Muscle of leg (tissue), 11 donors: ENCODE measurements around the gene EXOC4. TPM values are rescaled to one million over a fixed set of nuclear protein-coding genes. Genes with fewer than 3 reads are reported as not detected.
A peak's percentile ranks its signal among the peaks of the same experiment; 100 is the strongest.

Experiments used
- DNase-seq: peaks from one replicate; pipeline ENCODE4 v3.0.0; 2013
- H3K27ac ChIP-seq: one replicate; pipeline ENCODE4 v1.5.1; 2013; ENCODE audit warnings: mild to moderate bottlenecking, low read length, control low read depth
- H3K27me3 ChIP-seq: one replicate; pipeline ENCODE4 v1.6.1; 2013; ENCODE audit warnings: low read length; ENCODE audit not compliant: control insufficient read depth, insufficient read depth
- H3K36me3 ChIP-seq: one replicate; pipeline ENCODE4 v1.6.1; 2013; ENCODE audit warnings: low read length; ENCODE audit not compliant: control insufficient read depth, insufficient read depth
- H3K4me1 ChIP-seq: one replicate; pipeline ENCODE4 v1.6.1; 2013; ENCODE audit warnings: low read length; ENCODE audit not compliant: control insufficient read depth, insufficient read depth
- H3K4me3 ChIP-seq: one replicate; pipeline ENCODE4 v1.5.1; 2013; ENCODE audit warnings: low read length, control low read depth
- H3K9me3 ChIP-seq: replicated peaks from 2 replicates; pipeline ENCODE4 v1.6.1; 2013; ENCODE audit warnings: low read depth, low read length; ENCODE audit not compliant: control insufficient read depth
- WGBS: methylation state at CpG from one replicate; pipeline ENCODE4 v1.1.5; 2013; ENCODE audit warnings: missing lambda C conversion rate; ENCODE audit not compliant: insufficient coverage; 5-methylcytosine and 5-hydroxymethylcytosine counted together
- polyA plus RNA-seq, 8 donors: library from polyadenylated mRNA; unstranded; fragments of 120-200 nt; gene quantifications; one replicate each; pipeline versions ENCODE4 v1.2.1 to v1.2.3, GENCODE V29; 2013; ENCODE audit warnings: inconsistent platforms in 1 of 8, low replicate concordance in 1 of 8; ENCODE audit not compliant: insufficient read length in 8 of 8, insufficient read depth in 1 of 8
- total RNA-seq: library from RNA; stranded (reverse); fragments of 120-200 nt; gene quantifications from one replicate; pipeline ENCODE4 v1.2.4, GENCODE V29; 2013

Gene EXOC4
- total and polyA plus RNA-seq, 9 donors: 37.3 to 64.9 (median 41.1) TPM

- WGBS: 50% methylated on average over 1 of the region's 4 CpGs
- H3K36me3 ChIP-seq: no peaks in the 10 kb centered on the region
- H3K4me1 ChIP-seq: no peaks in the 10 kb centered on the region
- H3K4me3 ChIP-seq: no peak overlapping the region
- H3K27ac ChIP-seq: no peak overlapping the region
- H3K27me3 ChIP-seq: no peaks in the 10 kb centered on the region
- no peak for DNase-seq
- no peaks in the 10 kb centered on the region for H3K9me3 ChIP-seq
Measured at GRCh38 chr7:133606991-133607390, 354.1 kb downstream of the EXOC4 start.

GRCh38 chr7:133609806-133610205 is 356.9 kb downstream of the EXOC4 start:
- H3K4me1 ChIP-seq: no peaks in the 10 kb centered on the region
- no peak overlapping the region for H3K4me3 ChIP-seq
- H3K9me3 ChIP-seq: no peaks in the 10 kb centered on the region
- H3K36me3 ChIP-seq: no peaks in the 10 kb centered on the region
- H3K27me3 ChIP-seq: no peaks in the 10 kb centered on the region
- WGBS: 60% methylated on average over 1 of the region's 1 CpG
- no peak overlapping the region for H3K27ac ChIP-seq
- no peak for DNase-seq

- H3K9me3 ChIP-seq: no peaks in the 10 kb centered on the region
- no peak overlapping the region for H3K27ac ChIP-seq
- no peak overlapping the region for H3K4me3 ChIP-seq
- H3K4me1 ChIP-seq: no peaks in the 10 kb centered on the region
- H3K27me3 ChIP-seq: no peaks in the 10 kb centered on the region
- DNase-seq: no peak
- no peaks in the 10 kb centered on the region for H3K36me3 ChIP-seq
Measured at GRCh38 chr7:133611955-133612354, 359.1 kb downstream of the EXOC4 start.

GRCh38 chr7:133613250-133613790 is 360.4 kb downstream of the EXOC4 start:
- Histone ChIP-seq H3K9me3 (no peaks in the 10 kb centered on the region), H3K4me3 (no peak overlapping the region), H3K36me3 (no peaks in the 10 kb centered on the region), H3K27me3 (no peaks in the 10 kb centered on the region), H3K4me1 (no peaks in the 10 kb centered on the region), H3K27ac (no peak overlapping the region)
- peak; percentile 45 for DNase-seq
- 91% methylated on average over 4 of the region's 8 CpGs for WGBS

- DNase-seq: no peak
- H3K4me3 ChIP-seq: no peak overlapping the region
- no peak overlapping the region for H3K27ac ChIP-seq
- H3K9me3 ChIP-seq: no peaks in the 10 kb centered on the region
- no peaks in the 10 kb centered on the region for H3K27me3 ChIP-seq
- no peaks in the 10 kb centered on the region for H3K36me3 ChIP-seq
- H3K4me1 ChIP-seq: no peaks in the 10 kb centered on the region
- no CpG with 5 or more reads among the region's 2 CpGs for WGBS
Measured at GRCh38 chr7:133614251-133614650, 361.4 kb downstream of the EXOC4 start.

GRCh38 chr7:133618970-133619369 is 366.1 kb downstream of the EXOC4 start:
- H3K9me3 ChIP-seq: no peaks in the 10 kb centered on the region
- 80% methylated on average over 1 of the region's 4 CpGs for WGBS
- no peaks in the 10 kb centered on the region for H3K4me1 ChIP-seq

GRCh38 chr7:133619491-133619890 is 366.6 kb downstream of the EXOC4 start:
- Histone ChIP-seq H3K4me1 (no peaks in the 10 kb centered on the region), H3K36me3 (no peaks in the 10 kb centered on the region), H3K27ac (no peak overlapping the region), H3K27me3 (no peaks in the 10 kb centered on the region), H3K9me3 (no peaks in the 10 kb centered on the region), H3K4me3 (no peak overlapping the region)
- DNase-seq: no peak
- 57% methylated on average over 1 of the region's 2 CpGs for WGBS

More at GRCh38 chr7:133618970-133619369, 366.1 kb downstream of the EXOC4 start:
- H3K36me3 ChIP-seq: no peaks in the 10 kb centered on the region
- H3K27me3 ChIP-seq: no peaks in the 10 kb centered on the region
- H3K4me3 ChIP-seq: no peak overlapping the region
- no peak overlapping the region for H3K27ac ChIP-seq
- DNase-seq: no peak

- no peak for DNase-seq
- H3K9me3 ChIP-seq: no peaks in the 10 kb centered on the region
- H3K4me3 ChIP-seq: no peak overlapping the region
- H3K27ac ChIP-seq: no peak overlapping the region
- no CpG with 5 or more reads among the region's 1 CpG for WGBS
- H3K4me1 ChIP-seq: no peaks in the 10 kb centered on the region
- no peaks in the 10 kb centered on the region for H3K36me3 ChIP-seq
- no peaks in the 10 kb centered on the region for H3K27me3 ChIP-seq
Measured at GRCh38 chr7:133623721-133624120, 370.8 kb downstream of the EXOC4 start.

- WGBS: no CpG with 5 or more reads among the region's 3 CpGs
- H3K36me3 ChIP-seq: no peaks in the 10 kb centered on the region
Measured at GRCh38 chr7:133625046-133625445, 372.2 kb downstream of the EXOC4 start.

GRCh38 chr7:133629701-133630100 is 376.8 kb downstream of the EXOC4 start:
- DNase-seq: no peak
- H3K4me1 ChIP-seq: no peaks in the 10 kb centered on the region
- no peak overlapping the region for H3K4me3 ChIP-seq
- no peaks in the 10 kb centered on the region for H3K27me3 ChIP-seq
- WGBS: 80% methylated on average over 2 of the region's 5 CpGs
- no peak overlapping the region for H3K27ac ChIP-seq
- no peaks in the 10 kb centered on the region for H3K9me3 ChIP-seq
- H3K36me3 ChIP-seq: peaks cover 2% of the 10 kb centered on the region

More at GRCh38 chr7:133625046-133625445, 372.2 kb downstream of the EXOC4 start:
- H3K4me3 ChIP-seq: no peak overlapping the region
- H3K9me3 ChIP-seq: no peaks in the 10 kb centered on the region
- DNase-seq: no peak
- H3K4me1 ChIP-seq: no peaks in the 10 kb centered on the region
- H3K27me3 ChIP-seq: no peaks in the 10 kb centered on the region
- no peak overlapping the region for H3K27ac ChIP-seq

GRCh38 chr7:133633055-133633454 is 380.2 kb downstream of the EXOC4 start:
- no peak for DNase-seq
- Histone ChIP-seq H3K9me3 (no peaks in the 10 kb centered on the region), H3K36me3 (peaks cover 2% of the 10 kb centered on the region), H3K4me3 (no peak overlapping the region), H3K4me1 (no peaks in the 10 kb centered on the region), H3K27ac (no peak overlapping the region), H3K27me3 (no peaks in the 10 kb centered on the region)
- WGBS: no CpG with 5 or more reads among the region's 2 CpGs
